CD14-positive monocyte (primary cell): ENCODE results near the gene SPEM1. TPM values are rescaled to one million over a fixed set of nuclear protein-coding genes. Genes with fewer than 3 reads are reported as not detected.

Experiments
- DNase-seq, 3 donors: peaks; one replicate each; pipeline ENCODE4 v3.0.0-alpha.2; 2011 to 2022
- H2AFZ ChIP-seq: 2 replicates; pipeline ENCODE4 v1.6.0; 2012; ENCODE audit warnings: mild to moderate bottlenecking, low read depth, low read length, inconsistent platforms; ENCODE audit not compliant: insufficient read depth, poor library complexity, severe bottlenecking
- H3K27ac ChIP-seq, 2 donors: 1 replicate in 1 of 2; 2 replicates in 1 of 2; pipeline ENCODE4 v1.5.1; 2012 to 2013; ENCODE audit warnings: low read length in 2 of 2, control low read depth in 1 of 2, inconsistent platforms in 1 of 2, low read depth in 1 of 2, mild to moderate bottlenecking in 1 of 2
- H3K27me3 ChIP-seq, 2 donors: one replicate each; pipeline versions ENCODE4 v1.6.0 to v1.6.1; 2011 to 2013; ENCODE audit warnings: low read length in 2 of 2; ENCODE audit not compliant: control insufficient read depth in 2 of 2, insufficient read depth in 2 of 2
- H3K36me3 ChIP-seq, 2 donors: replicated peaks in 1 of 2; 1 replicate in 1 of 2; 2 replicates in 1 of 2; pipeline versions ENCODE4 v1.5.1 to v1.6.1; 2012 to 2013; ENCODE audit warnings: low read length in 2 of 2, control low read depth in 1 of 2, inconsistent platforms in 1 of 2, mild to moderate bottlenecking in 1 of 2; ENCODE audit not compliant: insufficient read depth in 2 of 2, control insufficient read depth in 1 of 2
- H3K4me1 ChIP-seq, 2 donors: 1 replicate in 1 of 2; 2 replicates in 1 of 2; pipeline versions ENCODE4 v1.5.1 to v1.6.1; 2012 to 2013; ENCODE audit warnings: low read length in 2 of 2, control low read depth in 1 of 2, inconsistent platforms in 1 of 2, mild to moderate bottlenecking in 1 of 2, moderate library complexity in 1 of 2; ENCODE audit not compliant: insufficient read depth in 2 of 2, control insufficient read depth in 1 of 2
- H3K4me2 ChIP-seq: replicated peaks from 2 replicates; pipeline ENCODE3; 2012; ENCODE audit warnings: low read length, moderate library complexity, mild to moderate bottlenecking; ENCODE audit not compliant: poor library complexity, severe bottlenecking; ENCODE audit errors: extremely low read depth
- H3K4me3 ChIP-seq, 3 experiments: fragments of 200-600 bp in 1 of 3; sonication (generic) in 1 of 3; replicated peaks in 1 of 3; 1 replicate in 2 of 3; 2 replicates in 1 of 3; pipeline ENCODE4 v1.5.1; 2011 to 2013; ENCODE audit warnings: low read length in 3 of 3, mild to moderate bottlenecking in 3 of 3, control low read depth in 2 of 3, low read depth in 2 of 3, inconsistent platforms in 1 of 3, moderate library complexity in 1 of 3
- H3K79me2 ChIP-seq: 2 replicates; pipeline ENCODE4 v1.6.0; 2012; ENCODE audit warnings: mild to moderate bottlenecking, control low read depth, inconsistent platforms, low read length, moderate library complexity; ENCODE audit not compliant: insufficient read depth
- H3K9ac ChIP-seq: 2 replicates; pipeline ENCODE4 v1.6.0; 2017; ENCODE audit warnings: low read length, mild to moderate bottlenecking; ENCODE audit not compliant: insufficient read depth, poor library complexity, severe bottlenecking
- H3K9me3 ChIP-seq, 2 donors: replicated peaks in 1 of 2; 1 replicate in 1 of 2; 2 replicates in 1 of 2; pipeline versions ENCODE4 v1.5.1 to v1.6.1; 2012 to 2013; ENCODE audit warnings: low read length in 2 of 2, control low read depth in 1 of 2; ENCODE audit not compliant: control insufficient read depth in 1 of 2, insufficient read depth in 1 of 2
- H4K20me1 ChIP-seq: 2 replicates; pipeline ENCODE4 v1.6.0; 2012; ENCODE audit warnings: mild to moderate bottlenecking, low read length, control low read depth, moderate library complexity; ENCODE audit not compliant: insufficient read depth
- H3K27ac Mint-ChIP-seq, 7 donors: one replicate each; pipeline ENCODE4 v1.8.0; 2020; ENCODE audit warnings: mild to moderate bottlenecking in 7 of 7, mixed read lengths in 7 of 7, moderate library complexity in 6 of 7, inconsistent platforms in 2 of 7
- H3K27me3 Mint-ChIP-seq, 3 donors: one replicate each; pipeline ENCODE4 v1.8.0; 2021 to 2022; ENCODE audit warnings: low read depth in 3 of 3, mild to moderate bottlenecking in 3 of 3, mixed read lengths in 3 of 3, moderate library complexity in 3 of 3, inconsistent platforms in 1 of 3
- H3K36me3 Mint-ChIP-seq, 2 donors: one replicate each; pipeline ENCODE4 v1.8.0; 2020; ENCODE audit warnings: mixed read lengths in 2 of 2, inconsistent platforms in 1 of 2, mild to moderate bottlenecking in 1 of 2
- H3K4me1 Mint-ChIP-seq: one replicate; pipeline ENCODE4 v1.8.0; 2020; ENCODE audit warnings: mild to moderate bottlenecking, mixed read lengths
- H3K4me3 Mint-ChIP-seq, 2 donors: one replicate each; pipeline ENCODE4 v1.8.0; 2020; ENCODE audit warnings: mild to moderate bottlenecking in 2 of 2, mixed read lengths in 2 of 2, moderate library complexity in 1 of 2
- H3K9me3 Mint-ChIP-seq, 7 donors: one replicate each; pipeline ENCODE4 v1.8.0; 2020 to 2022; ENCODE audit warnings: mixed read lengths in 7 of 7, mild to moderate bottlenecking in 6 of 7, moderate library complexity in 6 of 7, inconsistent platforms in 2 of 7
- CTCF ChIP-seq: fragments of 200-600 bp; IDR thresholded peaks from one replicate; pipeline ENCODE4 v1.8.0; 2022; ENCODE audit warnings: antibody characterized with exemption, mild to moderate bottlenecking
- WGBS: methylation state at CpG from one replicate; pipeline ENCODE4 v1.1.5; 2013; ENCODE audit warnings: missing lambda C conversion rate; ENCODE audit not compliant: insufficient coverage; 5-methylcytosine and 5-hydroxymethylcytosine counted together
- intact Hi-C, 2 donors: fragments of 100-400 bp; cut with micrococcal nuclease; formaldehyde crosslinking; loops; one replicate each; pipeline versions ENCODE4 v1.15.0 to v1.15.1; 2023
- polyA plus RNA-seq, 3 donors: library from polyadenylated mRNA; depleted of rRNA in 1 of 3; unstranded in 2 of 3; stranded (reverse) in 1 of 3; fragments of 300-500 nt in 2 of 3; fragments of >200 nt in 1 of 3; fragmentation: Illumina TruSeq in 2 of 3; gene quantifications; 1 replicate in 2 of 3; 2 replicates in 1 of 3; pipeline ENCODE4 v1.2.3, GENCODE V29; 2012 to 2021

SPEM1 gene
- polyA plus RNA-seq, 3 donors: not detected

DNA sequence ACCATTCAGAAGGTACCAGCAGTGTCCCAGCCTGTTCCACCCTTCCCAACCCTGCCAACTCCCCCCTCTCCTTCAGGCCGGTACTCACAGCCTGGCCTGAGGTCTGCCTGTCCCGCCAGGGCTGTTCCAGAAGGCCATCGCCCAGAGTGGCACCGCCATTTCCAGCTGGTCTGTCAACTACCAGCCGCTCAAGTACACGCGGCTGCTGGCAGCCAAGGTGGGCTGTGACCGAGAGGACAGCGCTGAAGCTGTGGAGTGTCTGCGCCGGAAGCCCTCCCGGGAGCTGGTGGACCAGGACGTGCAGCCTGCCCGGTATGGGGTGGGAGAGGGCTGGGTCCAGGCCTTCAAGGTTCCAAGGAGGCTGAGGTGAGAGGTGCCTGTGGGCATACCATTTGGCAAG is 5.3 kb upstream of the SPEM1 start:
- Mint-ChIP-seq H3K9me3 (no peaks in the 10 kb centered on the region), H3K27ac (no peak overlapping the region), H3K27me3 (peaks cover 4 to 18% (median 10%) of the 10 kb centered on the region in 3 donors), H3K4me3 (no peak overlapping the region), H3K36me3 (no peaks in the 10 kb centered on the region), H3K4me1 (no peaks in the 10 kb centered on the region)
- Histone ChIP-seq H3K4me1 (no peaks in the 10 kb centered on the region), H3K4me2 (no peak overlapping the region), H3K79me2 (no peaks in the 10 kb centered on the region), H3K27ac (no peak overlapping the region), H3K9ac (no peak overlapping the region), H3K4me3 (no peak overlapping the region), H2AFZ (no peak overlapping the region), H3K27me3 (no peaks in the 10 kb centered on the region), H3K9me3 (no peaks in the 10 kb centered on the region), H4K20me1 (no peaks in the 10 kb centered on the region), H3K36me3 (no peaks in the 10 kb centered on the region)
- intact Hi-C loops: no loop called here
- no peak for DNase-seq
- WGBS: 86% methylated on average over 11 of the region's 14 CpGs
- TF ChIP-seq CTCF: no peak

DNA sequence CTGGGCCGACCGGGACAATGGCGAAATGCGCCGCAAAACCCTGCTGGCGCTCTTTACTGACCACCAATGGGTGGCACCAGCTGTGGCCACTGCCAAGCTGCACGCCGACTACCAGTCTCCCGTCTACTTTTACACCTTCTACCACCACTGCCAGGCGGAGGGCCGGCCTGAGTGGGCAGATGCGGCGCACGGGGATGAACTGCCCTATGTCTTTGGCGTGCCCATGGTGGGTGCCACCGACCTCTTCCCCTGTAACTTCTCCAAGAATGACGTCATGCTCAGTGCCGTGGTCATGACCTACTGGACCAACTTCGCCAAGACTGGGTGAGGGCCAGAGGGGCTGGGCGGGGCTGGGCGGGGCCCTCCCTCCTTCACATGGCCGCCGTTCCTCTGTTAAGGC is 4.3 kb upstream of the SPEM1 start:
- Histone ChIP-seq H3K4me3 (no peak overlapping the region), H3K79me2 (no peaks in the 10 kb centered on the region), H3K4me2 (no peak overlapping the region), H2AFZ (no peak overlapping the region), H3K27me3 (no peaks in the 10 kb centered on the region), H3K4me1 (no peaks in the 10 kb centered on the region), H3K36me3 (no peaks in the 10 kb centered on the region), H3K27ac (no peak overlapping the region), H4K20me1 (no peaks in the 10 kb centered on the region), H3K9ac (no peak overlapping the region), H3K9me3 (no peaks in the 10 kb centered on the region)
- Mint-ChIP-seq H3K4me1 (no peaks in the 10 kb centered on the region), H3K36me3 (no peaks in the 10 kb centered on the region), H3K9me3 (no peaks in the 10 kb centered on the region), H3K27ac (no peak overlapping the region), H3K4me3 (no peak overlapping the region), H3K27me3 (peaks cover 1 to 14% (median 7%) of the 10 kb centered on the region in 3 donors)
- WGBS: 94% methylated on average over 21 of the region's 23 CpGs
- intact Hi-C loops: no loop called here
- TF ChIP-seq CTCF: no peak
- no peak for DNase-seq
